ENCODE data around the gene RAD50.

- TF ChIP-seq EZH2 (optimal IDR thresholded peaks at IDR 0.05; ENCODE audit: low read depth, low read length) (no peak), CTCF (IDR thresholded peaks at IDR 0.05; ENCODE audit: low read length) (no peak), EZH2phosphoT487 (IDR thresholded peaks at IDR 0.05; ENCODE audit: low read length) (no peak)
Measured at GRCh38 chr5:132530946-132531345, 25.8 kb upstream of the RAD50 start.
